Measurements from ENCODE around the gene PLIN3. TPM values are rescaled to one million over a fixed set of nuclear protein-coding genes. Genes with fewer than 3 reads are reported as not detected.

Gene PLIN3
- total RNA-seq, 1 donor from 2014 or later, result 35.7 TPM

Other genes starting within 250 kb of the PLIN3 start
- 3.9 TPM for gene TNFAIP8L1, start 228.2 kb downstream of the PLIN3 start, total RNA-seq
- gene MYDGF, start 197.3 kb downstream of the PLIN3 start, total RNA-seq, result 58.3 TPM
- 94.8 TPM for gene DPP9, start 143.8 kb downstream of the PLIN3 start, total RNA-seq
- 12.2 TPM for gene FEM1A, start 75.9 kb downstream of the PLIN3 start, total RNA-seq
- 13.1 TPM for gene TICAM1, start 36.0 kb downstream of the PLIN3 start, total RNA-seq
- gene ARRDC5, start 35.2 kb upstream of the PLIN3 start, total RNA-seq, result 1.1 TPM
- 1.9 TPM for gene UHRF1, start 41.8 kb upstream of the PLIN3 start, total RNA-seq
- gene KDM4B, start 101.4 kb upstream of the PLIN3 start, total RNA-seq, result 58.3 TPM

All from ureter (tissue), 1 donor.